Measurements from ENCODE around the gene CPLX3.

DNA sequence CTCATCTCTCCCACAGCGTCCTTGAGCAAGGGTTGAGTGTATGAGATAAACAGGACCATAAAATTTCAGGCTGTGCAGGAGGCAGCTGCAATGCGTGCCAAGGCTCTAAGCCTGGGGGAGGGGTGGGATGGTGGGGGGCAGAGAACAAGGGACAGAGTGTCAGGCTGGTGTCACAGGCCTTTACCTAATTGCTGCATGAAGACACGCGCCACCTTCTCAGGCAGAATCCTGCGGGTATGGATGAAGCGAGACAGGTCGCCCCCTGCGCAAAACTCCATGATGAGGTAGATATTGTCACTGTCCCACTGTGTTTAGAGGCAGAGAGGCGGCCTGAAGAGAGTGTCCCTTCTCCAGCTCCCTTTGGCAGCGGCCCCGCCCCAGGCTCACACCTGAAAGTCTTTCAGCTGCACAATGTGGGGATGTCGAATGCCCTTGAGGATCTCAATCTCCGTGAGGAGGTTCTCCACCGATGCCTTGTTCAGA, 15.5 kb downstream of the CPLX3 start:
- TF ChIP-seq, protein P1, sequence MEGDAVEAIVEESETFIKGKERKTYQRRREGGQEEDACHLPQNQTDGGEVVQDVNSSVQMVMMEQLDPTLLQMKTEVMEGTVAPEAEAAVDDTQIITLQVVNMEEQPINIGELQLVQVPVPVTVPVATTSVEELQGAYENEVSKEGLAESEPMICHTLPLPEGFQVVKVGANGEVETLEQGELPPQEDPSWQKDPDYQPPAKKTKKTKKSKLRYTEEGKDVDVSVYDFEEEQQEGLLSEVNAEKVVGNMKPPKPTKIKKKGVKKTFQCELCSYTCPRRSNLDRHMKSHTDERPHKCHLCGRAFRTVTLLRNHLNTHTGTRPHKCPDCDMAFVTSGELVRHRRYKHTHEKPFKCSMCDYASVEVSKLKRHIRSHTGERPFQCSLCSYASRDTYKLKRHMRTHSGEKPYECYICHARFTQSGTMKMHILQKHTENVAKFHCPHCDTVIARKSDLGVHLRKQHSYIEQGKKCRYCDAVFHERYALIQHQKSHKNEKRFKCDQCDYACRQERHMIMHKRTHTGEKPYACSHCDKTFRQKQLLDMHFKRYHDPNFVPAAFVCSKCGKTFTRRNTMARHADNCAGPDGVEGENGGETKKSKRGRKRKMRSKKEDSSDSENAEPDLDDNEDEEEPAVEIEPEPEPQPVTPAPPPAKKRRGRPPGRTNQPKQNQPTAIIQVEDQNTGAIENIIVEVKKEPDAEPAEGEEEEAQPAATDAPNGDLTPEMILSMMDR (IDR thresholded peaks at IDR 0.05), result no peak
- no peak for TF ChIP-seq POLR2A (IDR thresholded peaks at IDR 0.05)
- no peak for TF ChIP-seq EP300 (IDR thresholded peaks at IDR 0.05)
